Inferior parietal cortex (tissue), 1 donor: ENCODE measurements around the gene BOD1L1.

Experiments
- DNase-seq: peaks from one replicate; pipeline ENCODE4 v3.0.0-alpha.2; 2016; ENCODE audit errors: extremely low spot score

BOD1L1 gene

GRCh38 chr4:13524504-13525243, 102.9 kb downstream of the BOD1L1 start:
- no peak for DNase-seq

- no peak for DNase-seq
Measured at GRCh38 chr4:13523591-13524503, 103.7 kb downstream of the BOD1L1 start.

DNA sequence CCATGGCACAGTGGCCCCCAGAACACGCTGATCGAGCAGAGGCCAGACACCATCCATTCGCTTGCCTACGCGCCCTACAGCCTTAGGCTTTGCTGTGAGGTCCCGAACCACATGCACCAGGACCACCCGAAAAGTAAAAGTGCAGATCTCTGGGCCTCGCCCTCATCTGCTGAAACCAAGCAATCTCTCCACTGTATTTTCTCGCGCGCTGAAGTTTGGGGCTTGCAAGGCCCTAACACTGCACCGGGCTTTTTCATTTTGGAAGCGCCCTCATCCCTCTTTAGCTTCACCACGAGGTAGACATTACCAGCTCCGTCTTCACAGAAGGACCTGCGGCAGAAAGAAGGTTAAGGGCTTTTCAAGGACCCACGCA, 104.4 kb downstream of the BOD1L1 start:
- no peak for DNase-seq

DNA sequence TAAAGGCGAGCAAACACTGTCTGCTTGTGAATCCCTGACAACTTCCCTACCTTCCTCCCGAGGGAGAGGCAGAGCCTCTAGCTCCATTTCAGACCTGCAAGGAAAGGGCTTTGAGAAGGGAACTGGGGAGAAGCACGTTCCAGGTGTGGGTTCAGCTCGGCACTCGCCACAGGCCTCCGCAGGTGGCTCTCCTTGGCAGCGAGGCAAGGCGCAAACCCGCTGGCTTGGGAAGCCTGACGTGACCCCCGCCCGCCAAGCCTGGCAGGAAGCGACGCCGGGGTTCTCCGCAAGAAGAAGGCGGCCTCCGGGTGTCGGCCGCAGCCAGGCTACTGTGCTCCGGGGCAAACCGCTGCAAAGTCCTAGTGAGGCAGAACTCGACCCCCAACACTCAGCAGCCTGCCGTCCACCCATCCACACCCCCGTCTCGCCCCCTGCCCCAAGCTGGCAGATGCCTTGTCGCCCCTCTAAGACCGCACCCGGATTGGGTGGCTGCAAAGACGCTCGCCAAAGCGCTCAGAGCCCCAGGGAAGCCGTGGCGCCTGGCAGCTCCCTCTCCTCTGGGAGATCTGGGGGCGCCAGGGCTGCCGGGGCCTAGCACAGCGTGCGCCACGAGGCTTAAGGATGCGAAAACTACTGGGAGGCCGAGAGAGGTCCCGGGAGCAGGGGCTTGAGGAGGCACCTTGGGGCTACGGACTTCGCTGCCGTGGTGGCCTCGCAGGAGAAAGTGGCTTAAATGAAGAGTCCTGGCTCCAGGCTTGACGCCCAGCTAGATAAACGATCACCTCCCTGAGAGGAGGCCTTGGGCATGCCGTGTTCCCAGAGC, 105.0 kb downstream of the BOD1L1 start:
- DNase-seq, result no peak

GRCh38 chr4:13521047-13521446, 106.5 kb downstream of the BOD1L1 start:
- DNase-seq, result no peak
